GM19025 (cell line): ENCODE results near the gene PRM3.

Source experiments
- ATAC-seq: cut with Tn5 transposase; IDR thresholded peaks from one replicate; pipeline ENCODE4 v1.9.1; 2021; ENCODE audit warnings: mild to moderate bottlenecking, low read depth, moderate library complexity; ENCODE audit not compliant: unreplicated experiment

The PRM3 gene

DNA sequence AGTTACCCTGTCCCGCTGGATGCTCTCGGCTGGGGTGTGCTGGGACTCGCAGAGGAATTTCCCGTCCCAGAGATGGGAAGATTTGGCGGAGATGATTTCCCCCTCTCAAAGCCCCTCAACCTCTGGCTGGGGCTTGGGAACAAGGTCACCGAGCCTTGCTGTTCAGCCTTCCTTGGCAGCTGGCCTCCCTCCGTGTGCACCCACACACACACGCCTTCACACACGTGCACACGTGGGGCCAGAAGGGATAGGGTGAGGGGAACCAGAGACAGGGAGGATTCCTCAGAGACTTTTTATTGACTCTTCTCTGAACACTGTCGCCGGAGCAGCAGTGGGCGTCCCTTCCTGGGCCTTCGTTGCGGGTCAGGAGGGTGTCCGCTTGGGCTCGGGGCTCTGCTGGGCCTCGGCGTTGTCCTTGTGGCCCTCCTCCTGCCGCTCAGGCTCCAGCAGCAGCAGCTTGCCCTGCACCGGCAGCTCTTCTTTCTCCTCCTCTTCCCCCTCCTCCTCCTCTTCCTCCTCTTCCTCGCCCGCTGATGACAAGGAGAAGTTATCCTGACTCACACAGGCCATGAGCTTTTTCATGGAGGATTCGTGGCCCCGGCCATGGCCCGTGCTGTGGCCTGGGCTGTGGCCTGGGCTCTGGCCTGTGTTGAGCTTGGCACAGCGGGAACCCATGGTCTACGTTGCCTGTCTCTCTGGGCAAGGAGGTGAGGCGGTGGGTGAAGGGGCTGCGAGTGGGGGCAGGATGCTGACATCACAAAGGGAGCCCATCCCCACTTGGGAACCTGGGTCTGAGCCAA lies at the start of gene PRM3:
Gene PRM3, minus strand, starts transcription at position 709 of the 800 bp plus-strand sequence. Its CDS starts 34 bp downstream, at position 675.
- ATAC-seq, result no peak

DNA sequence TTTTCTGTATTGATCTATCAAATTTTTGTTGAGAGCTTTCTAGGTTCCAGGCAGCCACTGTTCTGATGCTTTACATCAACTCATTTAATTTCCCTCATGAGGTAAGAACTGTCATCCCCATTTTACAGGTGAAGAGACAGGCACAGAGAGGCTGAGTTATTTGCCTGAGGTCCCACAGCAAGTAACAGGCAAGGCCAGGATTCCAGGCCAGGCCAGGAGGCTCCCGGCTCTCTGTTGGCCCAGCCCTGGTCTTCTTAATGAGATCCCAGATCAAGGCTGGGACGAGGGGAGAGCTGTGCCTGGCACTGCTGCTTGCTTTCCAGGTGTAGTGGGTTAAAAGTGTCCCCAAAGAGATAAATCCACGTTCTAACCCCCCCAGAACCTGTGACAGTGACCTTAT lies 49.4 kb upstream of the PRM3 start:
- no peak for ATAC-seq

DNA sequence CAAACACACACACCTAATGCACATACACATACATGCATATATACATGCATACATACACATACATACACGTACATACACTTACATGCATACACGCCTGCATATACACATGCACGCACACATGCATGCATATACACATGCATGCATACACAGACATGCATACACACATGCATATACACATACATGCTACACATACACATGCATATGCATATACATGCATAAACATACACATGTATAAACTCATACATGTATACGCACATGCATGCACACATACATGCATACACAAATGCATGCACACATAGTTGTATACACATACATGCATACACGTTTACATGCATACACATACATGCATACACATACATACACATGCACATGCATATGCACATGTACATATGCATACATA lies 48.2 kb upstream of the PRM3 start:
- ATAC-seq, result no peak

DNA sequence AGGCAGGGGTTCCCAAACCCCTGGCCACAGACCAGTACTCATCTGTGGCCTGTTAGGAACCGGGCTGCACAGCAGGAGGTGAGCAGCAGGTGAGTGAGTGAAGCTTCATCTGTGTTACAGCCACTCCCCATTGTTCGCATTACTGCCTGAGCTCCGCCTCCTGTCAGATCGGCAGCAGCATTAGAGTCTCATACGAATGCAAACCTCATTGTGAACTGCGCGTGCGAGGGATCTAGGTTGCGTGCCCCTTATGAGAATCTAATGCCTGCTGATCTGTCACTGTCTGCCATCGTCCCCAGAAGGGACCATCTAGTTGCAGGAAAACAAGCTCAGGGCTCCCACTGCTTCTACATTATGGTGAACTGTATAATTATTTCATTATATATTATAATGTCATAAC lies 46.7 kb upstream of the PRM3 start:
- no peak for ATAC-seq

GRCh38 chr16:11319529-11320146 lies 46.2 kb upstream of the PRM3 start:
- no peak for ATAC-seq

DNA sequence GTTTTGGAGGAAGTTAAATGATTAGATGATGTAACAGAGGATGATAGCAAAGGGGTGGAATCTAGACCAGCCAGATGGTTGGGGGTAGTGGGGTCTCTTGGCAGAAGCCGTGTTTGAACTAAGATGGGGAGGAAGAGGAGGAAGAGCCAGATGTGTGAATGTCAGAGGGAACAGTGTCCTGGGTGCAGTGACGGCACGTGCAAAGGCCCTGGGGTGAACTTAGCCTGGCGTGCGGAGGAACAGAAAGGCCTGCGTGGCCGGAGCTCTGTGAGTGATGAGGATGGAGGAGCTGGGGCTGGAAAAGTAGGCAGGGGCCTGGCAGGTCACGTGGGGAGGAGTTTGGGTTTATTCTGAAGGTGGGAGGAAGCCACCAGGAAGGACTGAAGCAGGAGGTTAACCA lies 45.4 kb upstream of the PRM3 start:
- no peak for ATAC-seq

- ATAC-seq, result no peak
Observed at GRCh38 chr16:11316331-11317015, 43.0 kb upstream of the PRM3 start.

- no peak for ATAC-seq
Observed at GRCh38 chr16:11315510-11315909, 42.1 kb upstream of the PRM3 start.

GRCh38 chr16:11314309-11314894 lies 41.0 kb upstream of the PRM3 start:
- ATAC-seq, result no peak

DNA sequence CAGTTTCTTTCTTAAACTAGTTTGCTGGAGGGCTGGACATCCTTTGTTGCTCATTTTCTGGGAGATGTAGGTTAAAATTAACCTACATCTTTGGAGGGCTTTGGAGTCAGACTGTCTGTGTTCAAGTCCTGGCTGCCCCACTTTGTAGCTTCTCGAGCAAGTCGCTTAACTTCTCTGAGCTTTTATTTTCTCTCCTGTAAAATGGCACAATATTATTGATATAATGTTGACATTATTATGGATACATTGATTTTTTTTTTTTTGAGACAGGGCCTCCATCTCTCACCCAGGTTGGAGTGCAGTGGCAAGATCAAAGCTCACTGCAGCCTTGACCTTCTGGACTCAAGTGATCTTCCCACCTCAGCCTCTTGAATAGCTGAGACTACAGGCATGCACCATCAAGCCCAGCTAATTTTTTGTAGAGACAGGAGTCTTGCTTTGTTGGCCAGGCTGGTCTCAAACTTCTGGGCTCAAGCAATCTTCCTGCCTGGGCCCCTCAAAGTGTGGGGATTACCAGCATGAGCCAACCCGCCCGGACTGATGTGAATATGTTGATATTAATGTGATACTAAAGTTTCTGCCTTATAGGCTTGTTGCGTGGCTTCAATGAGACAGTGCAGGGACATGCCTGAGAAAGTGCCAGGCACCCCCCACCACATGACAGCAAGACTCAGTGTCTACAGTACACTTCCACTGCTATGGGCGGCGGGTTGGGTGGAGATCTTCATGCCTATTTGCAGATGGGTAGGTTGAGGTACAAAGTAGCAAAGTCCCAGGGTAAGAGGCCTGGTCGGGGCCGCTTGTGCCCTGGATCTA lies 40.3 kb upstream of the PRM3 start:
- ATAC-seq, result no peak

DNA sequence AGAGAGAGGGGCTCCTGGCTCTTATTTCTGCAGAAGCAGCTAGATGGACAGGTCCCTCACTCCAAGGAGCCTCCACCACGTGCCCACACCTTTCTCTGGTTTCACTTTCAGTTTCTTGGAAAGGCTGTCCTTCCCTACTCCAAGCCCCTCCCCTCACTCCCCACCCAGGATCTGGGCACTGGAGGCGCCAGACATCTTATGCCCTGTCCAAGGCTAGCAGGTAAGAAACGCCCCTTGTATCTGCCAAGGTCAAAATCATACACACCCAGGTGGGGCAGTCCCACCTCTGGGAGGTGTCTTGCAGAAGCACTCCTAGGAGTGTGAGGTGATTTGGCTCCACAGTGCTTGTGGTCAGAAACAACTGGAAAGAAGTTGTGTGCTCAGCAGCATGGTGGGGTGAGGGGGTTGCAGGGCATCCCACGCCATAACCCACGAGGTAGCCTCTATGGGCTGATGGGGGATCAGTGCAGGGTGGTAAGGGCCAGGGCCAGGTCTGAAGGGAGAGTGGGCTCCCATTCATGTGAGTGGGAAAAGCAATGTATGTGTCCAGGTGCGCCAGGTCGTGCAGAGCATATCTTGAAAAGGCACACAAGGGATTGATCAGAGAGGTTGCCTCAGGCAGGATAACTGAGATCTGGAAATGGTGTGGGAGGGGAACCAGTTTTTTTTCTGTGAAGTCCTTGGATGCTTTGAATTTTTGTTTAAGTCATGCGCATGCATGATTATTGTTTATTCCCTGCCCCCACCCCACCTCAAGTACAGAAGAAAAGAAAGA lies 39.5 kb upstream of the PRM3 start:
- no peak for ATAC-seq

GRCh38 chr16:11310997-11311561 lies 37.6 kb upstream of the PRM3 start:
- no peak for ATAC-seq

DNA sequence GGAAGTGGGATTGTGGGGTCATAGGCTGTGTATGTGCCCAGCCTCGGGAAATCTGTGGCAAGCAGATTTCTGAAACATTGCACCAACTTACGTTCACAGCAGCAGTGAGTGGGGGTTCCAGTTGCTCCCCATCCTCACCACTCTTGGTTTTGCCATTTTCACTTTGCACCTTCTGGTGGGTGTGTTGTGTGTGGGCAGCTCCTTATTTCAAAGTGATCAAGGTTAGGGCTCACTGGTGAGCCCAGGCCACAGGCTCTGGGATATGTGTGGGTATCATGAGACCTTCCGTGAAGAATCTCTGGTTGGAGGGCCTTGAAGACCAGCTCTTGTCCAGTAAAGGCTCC lies 37.2 kb upstream of the PRM3 start:
- ATAC-seq, result no peak

- peak; percentile 40 for ATAC-seq
Observed at GRCh38 chr16:11309895-11310633, 36.6 kb upstream of the PRM3 start.

- no peak for ATAC-seq
Observed at GRCh38 chr16:11308493-11309283, 35.3 kb upstream of the PRM3 start.

DNA sequence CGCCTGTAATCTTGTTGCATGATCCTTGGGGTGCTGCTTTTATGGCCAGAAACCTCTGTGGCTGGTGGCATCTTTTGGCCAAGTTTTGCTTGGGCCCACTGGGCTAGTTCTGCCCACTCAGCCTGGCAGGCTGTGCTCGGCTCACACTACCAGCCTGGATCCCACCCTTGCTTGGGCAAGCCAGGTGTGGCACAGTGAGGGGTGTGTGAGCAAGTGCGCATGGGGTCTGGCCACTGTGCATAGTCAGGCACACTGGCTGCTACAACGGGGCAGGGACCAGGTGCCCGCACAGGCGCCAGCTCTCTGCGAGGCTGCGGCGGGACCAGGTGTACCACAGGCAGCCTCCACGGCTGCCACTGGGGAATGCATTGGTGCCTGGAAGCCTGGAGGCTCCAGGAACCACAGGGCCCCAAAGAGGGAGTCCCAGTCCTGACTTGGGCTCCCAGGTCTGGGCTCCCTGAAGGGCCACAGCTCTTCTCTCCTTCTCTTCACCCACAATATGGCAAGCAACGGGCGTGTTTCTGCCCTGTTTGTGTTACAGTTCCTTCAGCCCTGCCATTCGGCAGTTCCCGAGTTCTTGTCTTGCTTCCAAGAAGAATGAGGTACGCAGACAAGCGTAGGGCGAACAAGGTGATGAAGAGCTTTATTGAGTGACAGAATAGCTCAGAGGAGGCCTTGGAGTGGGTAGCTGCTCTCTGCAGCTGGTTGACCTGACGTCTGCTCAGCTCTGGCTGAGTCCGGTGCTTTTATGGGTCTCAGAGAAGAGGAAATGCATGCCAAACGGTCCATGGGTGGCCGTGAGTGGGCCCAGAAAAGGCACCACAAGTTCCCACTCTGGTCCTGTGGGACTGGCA lies 34.4 kb upstream of the PRM3 start:
- no peak for ATAC-seq

- ATAC-seq, result no peak
Observed at GRCh38 chr16:11306997-11307638, 33.7 kb upstream of the PRM3 start.
